GM12872 (cell line): Measurements from ENCODE around the gene ACTR3C.

Experiments
- TF ChIP-seq, protein P1 (sequence below): IDR thresholded peaks from 3 replicates; pipeline ENCODE4 v1.5.1; 2011; ENCODE audit warnings: low read depth, mild to moderate bottlenecking, low read length, moderate library complexity; ENCODE audit not compliant: insufficient read depth

ACTR3C gene

DNA sequence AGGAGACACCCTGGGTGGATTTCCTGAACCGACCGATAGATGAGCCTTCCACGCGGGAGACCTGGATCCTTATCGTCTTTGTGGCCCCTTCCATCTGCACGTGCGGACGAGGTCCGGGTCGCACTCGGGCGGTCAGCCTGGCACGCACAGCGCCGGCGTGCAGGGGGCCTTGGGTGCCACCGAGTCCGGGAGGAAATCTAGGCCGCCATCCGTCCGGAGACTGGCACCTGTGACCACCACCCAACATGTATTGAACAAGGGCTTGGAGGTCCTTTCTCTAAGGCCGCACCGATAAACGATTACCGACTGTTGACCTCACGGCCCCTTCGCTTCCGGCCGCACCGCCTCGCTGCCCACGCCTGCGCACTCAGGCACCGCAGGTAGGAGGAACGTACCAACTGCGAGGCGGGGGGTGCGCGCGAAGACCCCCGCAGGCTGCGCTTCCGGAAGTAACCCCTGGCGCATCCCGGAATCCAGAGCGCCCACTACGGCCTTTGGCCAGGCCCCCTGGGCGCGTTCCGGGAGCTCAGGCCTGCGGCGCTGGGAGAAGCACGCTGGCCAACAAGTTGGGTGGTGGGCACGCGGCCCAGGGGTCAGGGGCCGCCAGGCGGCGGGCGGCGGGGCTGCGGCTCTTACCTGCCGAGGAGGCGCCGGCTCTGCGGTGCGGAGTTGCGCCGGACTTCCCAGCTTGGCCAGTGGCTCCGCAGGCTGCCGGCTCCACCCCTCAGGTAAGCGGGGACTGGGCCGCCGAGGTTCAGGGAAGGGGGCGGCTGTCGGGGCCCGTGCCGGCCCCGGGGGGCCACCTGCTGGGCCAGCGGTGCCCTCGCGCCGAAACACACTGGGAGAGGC, at the start of gene ACTR3C, which contains the start of gene LRRC61:
Gene ACTR3C, minus strand, starts transcription at position 713 of the 849 bp plus-strand sequence. CDS start 28,249 bp downstream, outside the sequence.
Gene LRRC61, plus strand, starts transcription at position 523 of the 849 bp plus-strand sequence. CDS start 13,507 bp downstream, outside the sequence.
- TF ChIP-seq, protein P1, sequence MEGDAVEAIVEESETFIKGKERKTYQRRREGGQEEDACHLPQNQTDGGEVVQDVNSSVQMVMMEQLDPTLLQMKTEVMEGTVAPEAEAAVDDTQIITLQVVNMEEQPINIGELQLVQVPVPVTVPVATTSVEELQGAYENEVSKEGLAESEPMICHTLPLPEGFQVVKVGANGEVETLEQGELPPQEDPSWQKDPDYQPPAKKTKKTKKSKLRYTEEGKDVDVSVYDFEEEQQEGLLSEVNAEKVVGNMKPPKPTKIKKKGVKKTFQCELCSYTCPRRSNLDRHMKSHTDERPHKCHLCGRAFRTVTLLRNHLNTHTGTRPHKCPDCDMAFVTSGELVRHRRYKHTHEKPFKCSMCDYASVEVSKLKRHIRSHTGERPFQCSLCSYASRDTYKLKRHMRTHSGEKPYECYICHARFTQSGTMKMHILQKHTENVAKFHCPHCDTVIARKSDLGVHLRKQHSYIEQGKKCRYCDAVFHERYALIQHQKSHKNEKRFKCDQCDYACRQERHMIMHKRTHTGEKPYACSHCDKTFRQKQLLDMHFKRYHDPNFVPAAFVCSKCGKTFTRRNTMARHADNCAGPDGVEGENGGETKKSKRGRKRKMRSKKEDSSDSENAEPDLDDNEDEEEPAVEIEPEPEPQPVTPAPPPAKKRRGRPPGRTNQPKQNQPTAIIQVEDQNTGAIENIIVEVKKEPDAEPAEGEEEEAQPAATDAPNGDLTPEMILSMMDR: no peak; the same call in 2 of the 3 replicates

DNA sequence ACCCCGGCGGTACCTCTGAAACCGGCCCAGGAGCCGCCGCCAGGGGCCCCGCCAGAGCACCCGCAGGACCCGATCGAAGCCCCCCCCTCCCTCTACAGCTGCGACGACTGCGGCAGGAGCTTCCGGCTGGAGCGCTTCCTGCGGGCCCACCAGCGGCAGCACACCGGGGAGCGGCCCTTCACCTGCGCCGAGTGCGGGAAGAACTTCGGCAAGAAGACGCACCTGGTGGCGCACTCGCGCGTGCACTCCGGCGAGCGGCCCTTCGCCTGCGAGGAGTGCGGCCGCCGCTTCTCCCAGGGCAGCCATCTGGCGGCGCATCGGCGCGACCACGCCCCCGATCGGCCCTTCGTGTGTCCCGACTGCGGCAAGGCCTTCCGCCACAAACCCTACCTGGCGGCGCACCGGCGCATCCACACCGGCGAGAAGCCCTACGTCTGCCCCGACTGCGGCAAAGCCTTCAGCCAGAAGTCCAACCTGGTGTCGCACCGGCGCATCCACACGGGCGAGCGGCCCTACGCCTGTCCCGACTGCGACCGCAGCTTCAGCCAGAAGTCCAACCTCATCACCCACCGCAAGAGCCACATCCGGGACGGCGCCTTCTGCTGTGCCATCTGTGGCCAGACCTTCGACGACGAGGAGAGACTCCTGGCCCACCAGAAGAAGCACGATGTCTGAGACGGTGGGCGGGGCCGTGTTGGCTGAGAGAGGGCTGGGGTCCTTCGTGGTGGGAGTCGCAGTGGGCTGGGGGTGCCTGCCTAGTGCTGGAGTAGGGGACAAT, 49.1 kb upstream of the ACTR3C start:
- TF ChIP-seq, protein P1: no peak

DNA sequence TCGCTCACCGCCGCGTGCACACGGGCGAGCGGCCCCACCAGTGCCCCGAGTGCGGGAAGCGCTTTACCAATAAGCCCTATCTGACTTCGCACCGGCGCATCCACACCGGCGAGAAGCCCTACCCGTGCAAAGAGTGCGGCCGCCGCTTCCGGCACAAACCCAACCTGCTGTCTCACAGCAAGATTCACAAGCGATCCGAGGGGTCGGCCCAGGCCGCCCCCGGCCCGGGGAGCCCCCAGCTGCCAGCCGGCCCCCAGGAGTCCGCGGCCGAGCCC, 48.6 kb upstream of the ACTR3C start:
- TF ChIP-seq, protein P1: no peak

DNA sequence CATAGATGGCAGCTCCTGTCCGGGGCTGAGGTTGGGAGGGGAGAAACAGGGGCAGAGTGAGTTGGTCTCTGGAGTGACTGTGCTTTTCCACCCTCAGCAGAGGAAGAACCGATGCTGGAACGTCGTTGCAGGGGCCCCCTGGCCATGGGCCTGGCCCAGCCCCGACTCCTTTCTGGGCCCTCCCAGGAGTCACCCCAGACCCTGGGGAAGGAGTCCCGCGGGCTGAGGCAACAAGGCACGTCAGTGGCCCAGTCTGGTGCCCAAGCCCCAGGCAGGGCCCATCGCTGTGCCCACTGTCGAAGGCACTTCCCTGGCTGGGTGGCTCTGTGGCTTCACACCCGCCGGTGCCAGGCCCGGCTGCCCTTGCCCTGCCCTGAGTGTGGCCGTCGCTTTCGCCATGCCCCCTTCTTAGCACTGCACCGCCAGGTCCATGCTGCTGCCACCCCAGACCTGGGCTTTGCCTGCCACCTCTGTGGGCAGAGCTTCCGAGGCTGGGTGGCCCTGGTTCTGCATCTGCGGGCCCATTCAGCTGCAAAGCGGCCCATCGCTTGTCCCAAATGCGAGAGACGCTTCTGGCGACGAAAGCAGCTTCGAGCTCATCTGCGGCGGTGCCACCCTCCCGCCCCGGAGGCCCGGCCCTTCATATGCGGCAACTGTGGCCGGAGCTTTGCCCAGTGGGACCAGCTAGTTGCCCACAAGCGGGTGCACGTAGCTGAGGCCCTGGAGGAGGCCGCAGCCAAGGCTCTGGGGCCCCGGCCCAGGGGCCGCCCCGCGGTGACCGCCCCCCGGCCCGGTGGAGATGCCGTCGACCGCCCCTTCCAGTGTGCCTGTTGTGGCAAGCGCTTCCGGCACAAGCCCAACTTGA, 48.0 kb upstream of the ACTR3C start:
- TF ChIP-seq, protein P1: no peak

DNA sequence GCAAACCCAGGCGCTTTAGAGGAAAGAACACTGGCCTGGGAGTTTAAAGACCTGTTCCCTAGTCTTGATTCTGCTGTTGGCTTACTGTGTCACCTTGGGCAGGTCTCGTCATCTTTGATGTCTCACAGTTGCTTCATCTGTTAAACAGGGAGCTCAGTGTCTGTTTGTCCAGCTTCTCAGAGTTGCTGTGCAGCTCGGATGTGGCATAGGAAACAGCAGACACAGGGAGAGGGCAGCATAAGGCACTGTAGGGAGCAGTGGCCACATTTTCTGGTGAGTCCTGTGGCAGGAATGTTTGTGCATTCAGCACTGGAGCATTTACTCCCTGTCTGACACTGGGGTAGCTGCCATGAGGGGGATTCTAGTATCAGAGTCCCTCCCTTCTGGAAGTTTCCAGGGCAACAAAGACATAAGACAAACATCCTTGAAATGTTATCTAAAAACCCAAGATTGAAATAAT, 47.3 kb upstream of the ACTR3C start:
- TF ChIP-seq, protein P1: no peak

DNA sequence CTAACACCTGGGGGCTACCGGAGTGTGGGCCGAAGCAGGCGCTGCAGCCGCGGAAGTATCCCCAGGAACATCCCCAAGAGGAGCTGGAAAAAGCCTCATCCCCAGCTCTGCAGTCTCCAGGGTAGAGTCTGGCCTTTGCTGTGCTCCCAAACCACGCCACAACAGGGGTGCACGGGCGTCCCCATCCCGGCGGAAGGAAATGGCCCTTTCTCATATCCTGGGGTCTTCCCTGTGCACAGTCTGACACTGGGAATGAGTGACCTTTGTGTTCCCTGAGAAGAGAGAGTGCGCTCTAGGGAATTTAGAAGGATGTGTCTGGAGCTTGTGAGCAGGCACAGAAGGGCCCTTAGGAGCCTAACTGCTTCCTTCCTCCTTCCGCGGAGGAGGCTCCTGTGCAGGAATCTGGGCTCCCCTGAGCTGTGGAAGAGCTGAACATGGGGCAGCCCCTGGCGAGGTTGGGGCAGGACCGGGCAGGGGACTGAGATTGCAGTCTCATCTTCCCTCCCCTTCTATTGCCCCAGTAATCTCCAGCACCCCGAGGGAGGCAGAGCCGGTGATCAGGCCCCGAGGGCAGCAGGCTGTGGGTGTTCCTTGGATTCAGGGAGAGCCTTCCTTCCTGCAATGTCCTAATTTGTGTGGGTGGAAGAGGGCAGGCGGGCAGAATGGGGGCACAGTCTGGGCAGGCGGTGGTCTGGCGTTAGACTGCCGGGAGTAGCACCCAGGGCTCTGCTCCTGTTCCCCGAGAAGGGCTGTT, 46.6 kb upstream of the ACTR3C start:
- TF ChIP-seq, protein P1: no peak
